ENCODE data around the gene HELZ.
"Not testable (repeated sequence)": the region's sequence is repeated elsewhere in the genome, so short reads cannot be mapped to it uniquely, and the experiment has no call there.

The HELZ gene, protein sequence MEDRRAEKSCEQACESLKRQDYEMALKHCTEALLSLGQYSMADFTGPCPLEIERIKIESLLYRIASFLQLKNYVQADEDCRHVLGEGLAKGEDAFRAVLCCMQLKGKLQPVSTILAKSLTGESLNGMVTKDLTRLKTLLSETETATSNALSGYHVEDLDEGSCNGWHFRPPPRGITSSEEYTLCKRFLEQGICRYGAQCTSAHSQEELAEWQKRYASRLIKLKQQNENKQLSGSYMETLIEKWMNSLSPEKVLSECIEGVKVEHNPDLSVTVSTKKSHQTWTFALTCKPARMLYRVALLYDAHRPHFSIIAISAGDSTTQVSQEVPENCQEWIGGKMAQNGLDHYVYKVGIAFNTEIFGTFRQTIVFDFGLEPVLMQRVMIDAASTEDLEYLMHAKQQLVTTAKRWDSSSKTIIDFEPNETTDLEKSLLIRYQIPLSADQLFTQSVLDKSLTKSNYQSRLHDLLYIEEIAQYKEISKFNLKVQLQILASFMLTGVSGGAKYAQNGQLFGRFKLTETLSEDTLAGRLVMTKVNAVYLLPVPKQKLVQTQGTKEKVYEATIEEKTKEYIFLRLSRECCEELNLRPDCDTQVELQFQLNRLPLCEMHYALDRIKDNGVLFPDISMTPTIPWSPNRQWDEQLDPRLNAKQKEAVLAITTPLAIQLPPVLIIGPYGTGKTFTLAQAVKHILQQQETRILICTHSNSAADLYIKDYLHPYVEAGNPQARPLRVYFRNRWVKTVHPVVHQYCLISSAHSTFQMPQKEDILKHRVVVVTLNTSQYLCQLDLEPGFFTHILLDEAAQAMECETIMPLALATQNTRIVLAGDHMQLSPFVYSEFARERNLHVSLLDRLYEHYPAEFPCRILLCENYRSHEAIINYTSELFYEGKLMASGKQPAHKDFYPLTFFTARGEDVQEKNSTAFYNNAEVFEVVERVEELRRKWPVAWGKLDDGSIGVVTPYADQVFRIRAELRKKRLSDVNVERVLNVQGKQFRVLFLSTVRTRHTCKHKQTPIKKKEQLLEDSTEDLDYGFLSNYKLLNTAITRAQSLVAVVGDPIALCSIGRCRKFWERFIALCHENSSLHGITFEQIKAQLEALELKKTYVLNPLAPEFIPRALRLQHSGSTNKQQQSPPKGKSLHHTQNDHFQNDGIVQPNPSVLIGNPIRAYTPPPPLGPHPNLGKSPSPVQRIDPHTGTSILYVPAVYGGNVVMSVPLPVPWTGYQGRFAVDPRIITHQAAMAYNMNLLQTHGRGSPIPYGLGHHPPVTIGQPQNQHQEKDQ (N-terminal part only)

DNA sequence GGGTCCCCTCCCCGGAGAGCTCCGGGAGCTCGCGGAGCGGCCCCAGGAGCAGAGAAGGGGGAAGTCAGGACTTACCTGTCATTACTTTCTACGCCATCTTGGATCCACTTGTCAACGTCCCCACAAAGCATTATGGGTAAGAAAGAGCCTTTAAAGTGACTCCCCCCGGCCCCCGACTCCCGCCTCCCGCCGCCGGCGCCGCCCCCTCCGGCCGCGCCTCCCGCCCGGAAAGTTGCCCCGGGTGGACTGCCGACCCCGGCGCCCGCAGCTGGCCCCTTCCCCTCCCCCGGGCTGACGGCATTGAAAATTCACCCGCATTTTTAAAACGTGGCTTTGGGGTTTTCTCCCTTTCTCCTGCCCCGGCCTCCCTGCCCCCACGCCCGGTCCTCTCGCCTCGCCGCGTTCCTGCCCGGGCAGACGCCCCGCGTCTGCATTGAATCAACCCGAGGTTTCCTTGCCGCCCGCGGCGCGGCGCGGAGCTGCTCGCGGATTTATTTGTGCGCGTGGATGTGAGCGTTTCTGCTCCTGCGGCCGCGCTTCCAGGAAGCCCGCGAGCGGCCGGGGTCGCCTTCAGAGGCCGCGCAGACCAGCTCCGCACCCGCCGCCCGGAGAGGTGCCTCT lies at the start of gene HELZ:
Gene HELZ, minus strand, starts transcription at position 124 of the 621 bp plus-strand sequence. CDS start 26,392 bp downstream, outside the sequence.
- peak; percentile 79 for DNase-seq

DNA sequence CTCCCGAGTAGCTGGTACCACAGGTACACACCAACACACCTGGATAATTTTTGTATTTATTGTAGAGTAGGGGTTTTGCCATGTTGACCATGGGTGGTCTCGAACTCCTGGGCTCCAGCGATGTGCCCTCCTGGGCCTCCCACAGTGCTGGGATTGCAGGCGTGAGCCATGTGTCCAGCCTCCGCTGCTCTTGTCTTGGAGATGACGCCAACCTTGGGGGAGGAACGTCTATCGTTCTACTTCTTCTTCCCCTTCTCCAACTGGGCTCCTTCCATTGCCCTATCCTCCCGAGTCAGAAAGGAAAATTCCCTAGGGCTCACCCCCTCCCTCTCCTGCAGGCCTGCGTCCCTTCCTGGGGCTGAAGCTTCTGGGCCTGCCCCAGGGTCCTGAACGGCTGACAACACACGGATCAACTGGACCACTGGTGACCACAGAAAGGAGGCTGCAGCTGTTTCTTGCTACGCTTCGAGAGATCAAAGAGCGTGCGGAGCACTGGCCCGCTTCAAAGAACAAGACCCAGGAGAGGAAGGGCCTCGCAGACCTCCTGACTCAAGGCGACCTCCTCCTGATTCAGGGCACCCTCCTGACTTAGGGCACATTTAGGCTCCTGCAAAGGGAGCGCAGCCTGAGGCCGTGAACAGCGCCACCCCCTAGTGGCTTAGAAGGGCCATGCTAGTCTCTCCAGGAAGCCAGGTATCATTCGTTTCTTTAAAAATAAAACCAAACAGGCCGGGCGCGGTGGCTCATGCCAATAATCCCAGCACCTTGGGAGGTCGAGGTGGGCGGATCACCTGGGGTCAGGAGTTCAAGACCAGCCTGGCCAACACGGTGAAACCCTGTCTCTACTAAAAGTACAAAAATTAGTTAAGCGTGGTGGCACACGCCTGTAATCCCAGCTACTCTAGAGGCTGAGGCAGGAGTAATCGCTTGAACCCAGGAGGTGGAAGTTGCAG lies 48.5 kb upstream of the HELZ start:
- DNase-seq: no peak

DNA sequence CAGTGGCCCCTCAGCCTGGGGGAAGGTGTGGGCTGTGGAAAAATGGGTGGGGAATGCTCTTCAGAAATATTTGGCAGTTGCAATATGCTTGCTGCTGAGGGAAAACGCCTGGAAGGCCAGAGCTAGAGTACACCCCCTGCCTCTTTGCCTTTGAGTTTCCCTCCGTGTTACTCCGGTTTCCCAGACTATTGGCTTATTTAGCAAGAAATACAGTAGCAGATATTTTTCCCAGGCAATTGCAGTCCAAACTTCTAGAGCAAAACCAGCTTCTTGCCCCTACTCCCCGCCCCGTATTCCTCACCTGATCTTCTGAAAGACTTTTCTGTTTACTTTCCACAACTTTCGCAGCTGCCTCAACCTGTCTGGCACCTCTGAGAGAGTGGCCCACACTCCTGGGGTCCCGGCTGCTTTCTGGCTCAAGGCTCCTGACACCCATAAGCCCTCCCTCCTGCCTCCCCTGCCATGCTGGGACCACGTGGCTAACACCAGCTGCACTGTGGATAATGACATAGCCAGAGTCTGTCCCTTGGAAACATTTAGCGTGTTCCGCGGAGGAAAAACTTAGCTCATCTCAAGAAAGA lies 45.8 kb upstream of the HELZ start:
- no peak for DNase-seq

DNA sequence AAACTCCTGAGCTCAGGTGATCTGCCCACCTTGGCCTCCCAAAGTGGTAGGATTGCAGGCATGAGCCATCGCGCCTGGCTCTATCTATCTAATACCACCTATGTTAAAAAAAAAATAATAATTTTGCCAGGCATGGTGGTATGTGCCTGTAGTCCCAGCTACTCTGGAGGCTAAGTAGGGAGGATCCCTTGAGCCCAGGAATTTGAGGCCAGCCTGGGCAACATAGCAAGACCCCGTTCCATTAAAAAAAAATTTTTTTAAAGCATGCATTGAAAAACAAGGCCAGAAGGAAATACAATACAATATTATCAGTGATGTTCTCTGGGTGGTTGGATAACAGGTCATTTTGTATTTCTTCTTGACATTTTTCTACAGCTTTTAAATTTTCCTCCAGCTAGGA lies 45.2 kb upstream of the HELZ start:
- no peak for DNase-seq

DNA sequence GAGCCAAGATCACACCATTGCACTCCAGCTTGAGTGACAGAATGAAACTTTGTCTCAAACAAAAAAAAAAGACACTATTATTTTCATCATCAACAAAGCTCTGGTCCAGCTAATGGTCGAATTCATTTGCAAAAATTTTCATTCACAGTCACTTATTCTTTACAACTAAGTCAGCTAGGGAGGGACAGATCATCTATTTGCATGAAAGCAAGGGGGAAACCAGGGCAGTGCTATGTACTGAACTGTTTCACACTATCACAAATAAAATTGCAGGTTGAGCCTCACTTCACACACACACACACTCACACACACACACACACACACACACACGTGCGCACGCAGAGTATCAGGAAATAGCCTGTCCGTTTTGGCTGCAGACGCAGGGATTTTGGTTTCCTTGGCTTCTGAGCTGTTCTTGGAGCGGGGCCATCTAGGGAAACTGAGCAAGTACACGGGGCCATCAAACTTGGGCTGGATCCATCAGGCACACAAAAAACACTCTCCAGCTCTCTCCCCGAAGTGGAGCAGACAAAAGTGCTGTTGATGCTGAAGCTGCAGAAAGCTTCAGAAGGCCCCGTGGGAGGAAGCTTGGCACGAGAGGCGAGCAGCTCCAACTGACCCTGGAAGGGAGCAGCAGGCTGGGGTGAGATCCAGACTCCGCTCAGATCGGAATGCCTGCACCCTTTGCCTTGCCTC lies 44.3 kb upstream of the HELZ start:
- DNase-seq: no peak

GRCh38 chr17:67286826-67287225 lies 41.8 kb upstream of the HELZ start:
- DNase-seq: not testable (repeated sequence)

GRCh38 chr17:67285360-67285759 lies 40.4 kb upstream of the HELZ start:
- no peak for DNase-seq

DNA sequence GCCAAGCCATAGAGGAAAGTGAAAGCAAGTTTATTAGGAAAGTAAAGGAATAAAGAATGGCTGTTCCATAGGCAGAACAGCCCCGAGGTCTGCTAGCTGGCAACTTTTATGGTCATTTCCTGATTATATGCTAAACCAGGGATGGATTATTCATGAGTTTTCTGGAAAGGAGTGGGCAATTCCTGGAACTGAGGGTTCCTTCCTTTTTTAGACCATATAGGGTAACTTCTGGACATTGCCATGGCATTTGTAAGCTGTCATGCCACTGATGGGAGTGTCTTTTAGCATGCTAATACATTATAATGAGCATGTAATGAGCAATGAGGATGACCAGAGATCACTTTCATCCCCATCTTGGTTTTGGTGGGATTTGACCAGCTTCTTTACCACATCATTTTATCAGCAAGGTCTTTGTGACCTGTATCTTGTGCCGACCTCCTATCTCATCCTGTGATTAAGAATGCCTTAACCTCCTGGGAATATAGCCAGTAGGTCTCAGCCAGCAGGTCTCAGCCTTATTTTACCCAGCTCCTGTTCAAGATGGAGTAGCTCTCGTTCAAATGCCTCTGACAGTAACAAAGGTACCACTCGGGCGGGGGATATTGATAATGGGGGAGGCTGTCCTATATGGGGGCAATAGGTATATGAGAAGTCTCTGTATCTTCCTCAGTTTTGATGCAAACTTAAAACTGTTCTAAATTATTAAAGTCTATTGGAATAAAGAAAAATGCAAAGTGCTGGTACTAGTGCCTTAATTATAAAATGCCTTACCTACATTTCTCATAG lies 38.9 kb upstream of the HELZ start:
- no peak for DNase-seq

DNA sequence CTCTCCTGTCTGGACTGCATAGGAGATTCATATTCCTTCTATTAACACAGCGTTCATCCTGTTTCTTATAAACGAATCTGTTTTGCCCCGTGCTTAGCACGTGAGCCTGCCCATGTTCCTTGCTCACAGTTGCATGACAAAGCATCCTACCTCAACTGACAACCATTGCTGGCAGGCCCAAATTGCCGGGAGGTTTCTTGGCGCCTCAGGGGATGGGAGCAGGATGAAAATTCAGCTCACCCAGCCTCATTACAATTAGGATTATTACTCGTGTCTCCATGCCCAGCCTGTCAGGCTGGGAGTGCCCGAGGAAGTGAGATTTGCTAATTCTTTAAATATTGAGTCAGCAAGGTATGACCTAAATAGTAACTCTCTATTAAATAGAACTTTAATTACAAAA lies 36.7 kb upstream of the HELZ start:
- no peak for DNase-seq

DNA sequence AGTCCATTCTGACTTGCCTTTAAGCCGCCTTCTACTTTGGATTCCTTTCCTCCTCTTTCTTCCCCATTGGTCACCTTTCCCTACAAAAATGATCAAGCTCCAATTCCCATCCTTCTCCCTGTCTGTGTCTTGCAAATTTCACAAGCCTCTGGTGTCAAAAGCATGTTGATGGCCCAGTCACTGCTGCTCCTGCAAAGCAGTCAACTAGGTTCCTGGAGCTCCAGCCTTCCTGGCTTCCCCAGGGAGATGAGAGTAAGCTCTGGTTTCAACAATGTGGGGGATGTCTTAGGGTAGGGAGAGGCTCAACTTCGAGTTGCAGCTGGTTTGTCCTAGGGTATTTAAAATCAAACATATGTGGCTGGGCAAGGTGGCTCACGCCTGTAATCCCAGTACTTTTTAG lies 36.1 kb upstream of the HELZ start:
- no peak for DNase-seq

DNA sequence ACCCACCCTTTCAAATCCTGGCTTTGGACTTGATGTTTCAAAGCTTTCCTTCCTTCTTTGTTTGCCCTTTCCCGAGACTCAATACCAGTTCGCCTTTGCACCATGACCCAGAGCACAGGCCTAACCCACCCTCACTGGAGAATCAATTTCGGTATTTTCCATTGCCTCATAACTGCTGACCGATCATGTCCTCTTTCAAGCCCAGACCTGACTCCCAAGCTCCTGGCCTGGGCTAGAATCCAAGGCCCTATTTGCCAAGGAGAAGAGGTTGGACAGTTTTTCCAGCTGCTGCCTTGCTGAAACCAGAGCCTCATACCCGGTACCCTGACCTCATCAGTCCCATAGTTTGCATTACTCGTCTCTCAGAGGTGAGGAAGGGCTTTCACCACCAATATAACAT lies 35.3 kb upstream of the HELZ start:
- DNase-seq: peak; percentile 76

GRCh38 chr17:67279115-67279514 lies 34.1 kb upstream of the HELZ start:
- no peak for DNase-seq

- no peak for DNase-seq
These were observed 33.4 kb upstream of the HELZ start for GRCh38 chr17:67278363-67278762.

- no peak for DNase-seq
These were observed 31.1 kb upstream of the HELZ start for GRCh38 chr17:67276075-67276474.

DNA sequence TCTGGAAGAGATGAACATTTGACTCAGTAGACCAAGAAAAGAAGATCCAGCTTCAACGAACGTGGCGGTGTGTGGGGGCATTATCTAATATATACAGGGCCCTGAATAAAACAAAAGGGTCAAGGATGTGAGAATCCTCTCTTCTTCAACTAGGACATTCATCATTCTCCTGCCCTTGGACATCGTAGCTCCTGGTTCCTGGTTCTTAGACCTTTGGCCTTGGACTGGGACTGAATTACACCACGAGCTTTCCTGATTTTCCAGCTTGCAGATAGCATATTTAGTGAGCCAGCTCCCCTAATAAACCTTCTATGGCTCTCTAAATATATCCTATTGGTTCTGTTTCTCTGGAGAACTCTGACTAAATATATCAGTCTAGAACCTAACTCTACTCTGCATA lies 29.5 kb upstream of the HELZ start:
- DNase-seq: no peak

- DNase-seq: no peak
These were observed 28.9 kb upstream of the HELZ start for GRCh38 chr17:67273900-67274299.

DNA sequence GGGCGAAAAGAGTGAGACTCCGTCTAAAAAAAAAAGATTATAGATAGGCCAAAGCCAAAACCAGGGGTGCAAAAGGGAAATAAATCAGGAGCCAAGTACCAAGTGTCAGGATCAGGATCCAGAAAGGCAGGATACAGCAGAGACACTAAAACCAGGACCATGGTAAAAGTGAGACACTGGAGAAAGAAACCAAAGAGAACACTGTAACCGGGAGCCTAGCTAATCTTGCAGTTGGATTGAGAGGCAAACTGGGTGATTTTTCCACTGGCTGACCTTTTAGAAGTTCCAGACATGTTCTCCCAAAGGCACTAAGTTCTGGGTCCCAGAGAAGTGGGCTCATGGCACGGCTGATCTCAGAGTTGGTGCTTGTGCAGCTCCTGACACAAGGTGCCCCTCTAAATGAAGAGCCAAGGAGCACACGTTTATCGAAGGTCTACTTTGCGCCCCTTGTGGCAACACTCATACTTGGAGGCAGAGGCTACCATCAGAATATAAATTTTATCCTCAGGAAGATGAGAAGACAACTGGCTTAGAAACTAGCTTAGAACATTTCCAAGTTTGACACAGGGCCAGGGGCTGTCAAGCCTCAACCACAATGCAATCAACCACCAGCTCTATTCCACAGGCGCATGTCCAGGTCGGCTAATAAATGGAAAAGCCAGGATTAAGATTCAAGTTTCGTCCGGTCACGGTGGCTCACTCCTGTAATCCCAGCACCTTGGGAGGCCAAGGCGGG lies 27.5 kb upstream of the HELZ start:
- no peak for DNase-seq

DNA sequence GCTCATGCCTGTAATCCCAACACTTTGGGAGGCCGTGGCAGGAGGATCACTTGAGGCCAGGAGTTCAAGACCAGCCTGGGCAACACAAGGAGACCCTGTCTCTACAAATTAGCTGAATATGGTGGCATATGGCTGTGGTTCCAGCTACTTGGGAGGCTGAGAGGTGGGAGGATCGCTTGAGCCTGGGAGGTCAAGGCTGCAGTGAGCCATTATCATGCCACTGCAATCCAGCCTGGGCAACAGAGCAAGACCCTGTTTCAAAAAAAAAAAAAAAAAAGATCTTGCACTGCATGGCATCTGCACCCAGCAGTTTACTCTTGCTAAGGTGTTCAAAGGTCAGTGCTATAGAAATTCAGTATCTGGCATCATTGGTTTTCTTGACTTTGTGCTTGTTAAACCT lies 26.2 kb upstream of the HELZ start:
- DNase-seq: not testable (repeated sequence)

GRCh38 chr17:67270416-67270815 lies 25.4 kb upstream of the HELZ start:
- DNase-seq: no peak
